ENCODE results near the gene GCDH.

- no peak for TF ChIP-seq EZH2 (IDR thresholded peaks at IDR 0.05)
- no peak for TF ChIP-seq CTCF (IDR thresholded peaks at IDR 0.05)
Measured at GRCh38 chr19:12871681-12872080, 19.3 kb upstream of the GCDH start.
